B cell (primary cell): ENCODE measurements around the gene NATD1. TPM values are rescaled to one million over a fixed set of nuclear protein-coding genes. Genes with fewer than 3 reads are reported as not detected.
"Not testable (repeated sequence)": the region's sequence is repeated elsewhere in the genome, so short reads cannot be mapped to it uniquely, and the experiment has no call there.

Experiments
- ATAC-seq: fragments of 200-7000 bp; cut with Tn5 transposase; one replicate; pipeline ENCODE4 v1.10.0; 2021; ENCODE audit warnings: low read depth, mild to moderate bottlenecking, moderate number of reproducible peaks, moderate library complexity
- CTCF ChIA-PET: fragments of 350-600 bp; sonication (Branson Sonifier 250); formaldehyde crosslinking; loops from one replicate; lab custom pipeline; 2021; ENCODE audit warnings: antibody characterized with exemption, inconsistent platforms; lab: Charles Lee
- POLR2A ChIA-PET: fragments of 350-600 bp; sonication (Branson Sonifier 250); formaldehyde crosslinking; loops from one replicate; lab custom pipeline; 2021; ENCODE audit warnings: antibody characterized with exemption; lab: Charles Lee
- DNase-seq: peaks from one replicate; pipeline ENCODE4 v3.0.0; 2013
- H2AFZ ChIP-seq: 2 replicates; pipeline ENCODE4 v1.6.1; 2012; ENCODE audit warnings: mild to moderate bottlenecking, low read depth, low read length; ENCODE audit not compliant: insufficient read depth, poor library complexity, severe bottlenecking
- H3K27ac ChIP-seq, 2 donors: 1 replicate in 1 of 2; 2 replicates in 1 of 2; pipeline ENCODE4 v1.5.1; 2012 to 2013; ENCODE audit warnings: low read length in 2 of 2, mild to moderate bottlenecking in 2 of 2, moderate library complexity in 1 of 2
- H3K27me3 ChIP-seq, 4 experiments: fragments of 200-600 bp in 1 of 4; sonication (generic) in 1 of 4; replicated peaks in 1 of 4; 1 replicate in 2 of 4; 2 replicates in 2 of 4; pipeline versions ENCODE4 v1.6.1 to v1.7.0; 2013 to 2016; ENCODE audit warnings: low read length in 3 of 4, mild to moderate bottlenecking in 2 of 4, mixed read lengths in 1 of 4, moderate library complexity in 1 of 4; ENCODE audit not compliant: insufficient read depth in 4 of 4, control insufficient read depth in 3 of 4; ENCODE audit errors: control extremely low read depth in 1 of 4
- H3K36me3 ChIP-seq, 2 experiments: replicated peaks in 1 of 2; 1 replicate in 1 of 2; 2 replicates in 1 of 2; pipeline versions ENCODE4 v1.6.1 to v1.7.1; 2013; ENCODE audit warnings: low read length in 1 of 2; ENCODE audit not compliant: insufficient read depth in 2 of 2, control insufficient read depth in 1 of 2; ENCODE audit errors: control extremely low read depth in 1 of 2, extremely low read depth in 1 of 2
- H3K4me1 ChIP-seq, 2 donors: fragments of 200-600 bp in 1 of 2; sonication (generic) in 1 of 2; 1 replicate in 1 of 2; 2 replicates in 1 of 2; pipeline versions ENCODE4 v1.5.1 to v1.6.1; 2013 to 2017; ENCODE audit warnings: low read length in 2 of 2; ENCODE audit not compliant: control insufficient read depth in 2 of 2, insufficient read depth in 2 of 2
- H3K4me2 ChIP-seq: replicated peaks from 2 replicates; pipeline ENCODE3; 2012; ENCODE audit warnings: mild to moderate bottlenecking, low read depth, low read length; ENCODE audit not compliant: poor library complexity, severe bottlenecking
- H3K4me3 ChIP-seq, 5 experiments: fragments of 200-600 bp in 1 of 5; sonication (generic) in 1 of 5; 1 replicate in 3 of 5; 2 replicates in 2 of 5; pipeline versions ENCODE4 v1.5.1 to v1.7.0; 2011 to 2016; ENCODE audit warnings: low read length in 4 of 5, mild to moderate bottlenecking in 4 of 5, low read depth in 2 of 5, control low read depth in 1 of 5, moderate library complexity in 1 of 5; ENCODE audit not compliant: insufficient read depth in 1 of 5; ENCODE audit errors: control extremely low read depth in 1 of 5, extremely low read depth in 1 of 5
- H3K79me2 ChIP-seq: fragments of 200-600 bp; sonication (generic); one replicate; pipeline ENCODE4 v1.6.0; 2016; ENCODE audit warnings: low read length; ENCODE audit not compliant: control insufficient read depth, insufficient read depth
- H3K9ac ChIP-seq: fragments of 200-600 bp; sonication (generic); 2 replicates; pipeline ENCODE4 v1.6.1; 2017; ENCODE audit warnings: mild to moderate bottlenecking, low read length, moderate library complexity
- H3K9me3 ChIP-seq, 3 donors: one replicate each; pipeline versions ENCODE4 v1.6.1 to v1.7.1; 2013; ENCODE audit warnings: low read length in 2 of 3; ENCODE audit not compliant: control insufficient read depth in 2 of 3, insufficient read depth in 1 of 3; ENCODE audit errors: control extremely low read depth in 1 of 3
- H4K20me1 ChIP-seq: 2 replicates; pipeline ENCODE4 v1.6.0; 2012; ENCODE audit warnings: mild to moderate bottlenecking, low read length; ENCODE audit not compliant: insufficient read depth, control insufficient read depth, poor library complexity, severe bottlenecking
- H3K27ac Mint-ChIP-seq: one replicate; pipeline ENCODE4 v1.8.0; 2021; ENCODE audit warnings: mixed read lengths
- H3K27me3 Mint-ChIP-seq: one replicate; pipeline ENCODE4 v1.8.0; 2021; ENCODE audit warnings: mixed read lengths
- H3K4me1 Mint-ChIP-seq: one replicate; pipeline ENCODE4 v1.8.0; 2021; ENCODE audit warnings: mixed read lengths
- H3K4me3 Mint-ChIP-seq: one replicate; pipeline ENCODE4 v1.8.0; 2021; ENCODE audit warnings: mixed read lengths
- H3K9me3 Mint-ChIP-seq: one replicate; pipeline ENCODE4 v1.8.0; 2022; ENCODE audit warnings: mixed read lengths; ENCODE audit not compliant: insufficient read depth
- CTCF ChIP-seq: fragments of 200-600 bp; IDR thresholded peaks from one replicate; pipeline ENCODE4 v1.8.0; 2022; ENCODE audit warnings: antibody characterized with exemption, mild to moderate bottlenecking
- EZH2 ChIP-seq: IDR thresholded peaks from 2 replicates; pipeline ENCODE4 v1.6.1; 2012; ENCODE audit warnings: borderline replicate concordance, low read depth, mild to moderate bottlenecking, moderate library complexity, low read length; ENCODE audit not compliant: insufficient read depth, poor library complexity, severe bottlenecking
- WGBS: methylation state at CpG from one replicate; pipeline ENCODE4 v1.1.5; 2013; ENCODE audit warnings: missing lambda C conversion rate; ENCODE audit not compliant: insufficient coverage; 5-methylcytosine and 5-hydroxymethylcytosine counted together
- intact Hi-C: fragments of 100-400 bp; cut with micrococcal nuclease; formaldehyde crosslinking; loops from one replicate; pipeline ENCODE4 v1.10.0; 2022
- polyA plus RNA-seq: library from polyadenylated mRNA; depleted of rRNA; stranded (reverse); fragments of >200 nt; gene quantifications from 2 replicates; pipeline ENCODE4 v1.2.3, GENCODE V29; 2012
- total RNA-seq, 2 donors: library from RNA; stranded (reverse); fragments of 120-200 nt in 1 of 2; gene quantifications; 1 replicate in 1 of 2; 2 replicates in 1 of 2; pipeline versions ENCODE4 v1.2.3 to v1.2.4, GENCODE V29; 2013 to 2022

The NATD1 gene
- total and polyA plus RNA-seq, 2 donors (not counting 1 experiment from before 2014, with no cell fraction given), result 2.0 to 6.7 TPM

- Mint-ChIP-seq H3K4me3 (no peak overlapping the region), H3K27me3 (no peaks in the 10 kb centered on the region), H3K27ac (no peak overlapping the region), H3K9me3 (no peaks in the 10 kb centered on the region), H3K4me1 (no peaks in the 10 kb centered on the region)
- ATAC-seq, result no peak
- peaks cover 1 to 25% of the 10 kb centered on the region in 2 experiments for H3K36me3 ChIP-seq
- WGBS, result no CpG with 5 or more reads among the region's 5 CpGs
- no peak for TF ChIP-seq EZH2
- TF ChIP-seq CTCF, result no peak
- H3K27me3 ChIP-seq, result no peaks in the 10 kb centered on the region
- H3K4me1 ChIP-seq, result no peaks in the 10 kb centered on the region
- no peaks in the 10 kb centered on the region for H3K9me3 ChIP-seq
- H3K4me3 ChIP-seq, result no peak overlapping the region
- H3K79me2 ChIP-seq, result no peaks in the 10 kb centered on the region
- no peak for DNase-seq
- peaks cover 10% of the 10 kb centered on the region for H4K20me1 ChIP-seq
- CTCF ChIA-PET, result no interaction called here
- POLR2A ChIA-PET, result no interaction called here
- no peak overlapping the region for H2AFZ ChIP-seq
- intact Hi-C loops, result no loop called here
- H3K27ac ChIP-seq, result no peak overlapping the region
- no peak overlapping the region for H3K9ac ChIP-seq
- no peak overlapping the region for H3K4me2 ChIP-seq
Observed at GRCh38 chr17:21193031-21193430, 60.2 kb downstream of the NATD1 start.

GRCh38 chr17:21192414-21192813 lies 60.8 kb downstream of the NATD1 start:
- H3K4me1 ChIP-seq, H3K27me3 ChIP-seq, H3K27ac Mint-ChIP-seq, H4K20me1 ChIP-seq, H3K9me3 ChIP-seq, H3K27me3 Mint-ChIP-seq, H3K4me3 Mint-ChIP-seq, H3K4me3 ChIP-seq, intact Hi-C loops, H3K27ac ChIP-seq, H3K79me2 ChIP-seq, DNase-seq, H3K9ac ChIP-seq, H3K4me2 ChIP-seq, CTCF ChIA-PET, H3K4me1 Mint-ChIP-seq, H3K9me3 Mint-ChIP-seq, POLR2A ChIA-PET, H2AFZ ChIP-seq, ATAC-seq: not testable (repeated sequence)
- H3K36me3 ChIP-seq, result peaks cover 1 to 19% of the 10 kb centered on the region in 2 experiments
- 100% methylated on average over 6 of the region's 7 CpGs for WGBS
